Skin epidermis (tissue), 12 donors: Measurements from ENCODE around the gene EHMT1.
"Not testable (repeated sequence)": the region's sequence is repeated elsewhere in the genome, so short reads cannot be mapped to it uniquely, and the experiment has no call there.

Experiments
- H3K27ac ChIP-seq, 21 experiments: fragments of 200-600 bp; sonication (generic) in 11 of 21; one replicate each; pipeline ENCODE4 v1.5.0; 2020; ENCODE audit warnings: mild to moderate bottlenecking in 3 of 21, inconsistent platforms in 2 of 21, moderate library complexity in 2 of 21
- H3K4me3 ChIP-seq, 7 experiments: fragments of 200-600 bp; sonication (generic) in 2 of 7; one replicate each; pipeline ENCODE4 v1.5.0; 2020; ENCODE audit warnings: inconsistent platforms in 2 of 7, mild to moderate bottlenecking in 2 of 7, moderate library complexity in 1 of 7

EHMT1 gene

DNA sequence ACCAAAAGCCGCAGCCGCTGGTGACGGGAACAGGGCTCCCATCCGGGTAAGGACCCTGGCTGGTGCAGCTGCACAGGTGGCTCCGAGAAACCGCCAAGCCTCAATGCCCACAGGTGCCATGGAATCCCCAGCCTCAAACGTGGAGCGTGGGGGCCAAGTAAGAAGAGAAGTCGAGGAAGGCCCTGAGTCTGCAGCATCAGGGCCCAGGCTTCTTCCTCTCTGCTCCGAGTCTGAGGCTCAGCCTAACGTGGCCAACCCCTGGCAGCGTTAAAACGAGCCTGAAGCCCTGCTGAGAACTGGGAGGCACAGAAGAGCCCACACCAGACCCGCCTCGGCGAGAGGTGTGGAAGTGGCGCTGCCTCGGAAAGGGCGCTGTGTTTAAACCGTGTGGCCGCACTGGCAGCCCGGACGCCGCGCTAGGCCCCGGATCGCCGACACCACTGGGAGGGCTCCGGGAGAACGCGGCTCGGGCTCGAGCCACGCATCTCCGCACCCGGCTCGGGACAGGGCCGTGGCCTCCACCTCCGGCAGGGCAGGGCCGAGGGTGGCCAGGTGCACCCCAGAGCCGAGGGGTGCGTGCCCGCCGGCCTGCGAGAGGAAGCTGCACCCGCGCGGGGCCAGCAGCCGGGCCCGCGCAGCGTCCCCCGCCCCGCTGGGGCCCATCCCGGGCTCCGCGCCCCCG, 29.2 kb upstream of the EHMT1 start:
- Histone ChIP-seq H3K4me3 (peak overlapping the region; percentile 44 to 90 (median 75)), H3K27ac (peak overlapping the region in 18 of 21 experiments; percentile 14 to 82 (median 68))

DNA sequence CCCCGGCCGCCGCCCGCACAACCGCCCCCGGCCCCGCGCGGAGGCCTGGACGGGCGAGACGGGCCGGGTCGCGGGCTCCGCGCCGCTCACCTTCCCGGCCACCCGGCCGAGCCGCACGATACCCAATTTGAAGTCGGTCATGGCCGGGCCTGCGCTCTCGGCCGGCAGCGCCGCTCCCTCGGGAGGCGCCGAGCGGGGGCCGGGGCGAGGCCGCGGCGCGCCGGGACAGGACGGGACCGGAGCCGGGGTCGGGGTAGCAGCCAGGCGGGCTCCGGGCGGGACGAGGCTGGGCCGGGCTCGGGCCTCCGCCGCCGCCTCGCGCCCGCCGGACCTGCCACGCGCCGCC, 28.7 kb upstream of the EHMT1 start:
- peak overlapping the region; percentile 44 to 90 (median 75) for H3K4me3 ChIP-seq
- H3K27ac ChIP-seq, result peak overlapping the region in 11 of 21 experiments; percentile 22 to 82 (median 66)

DNA sequence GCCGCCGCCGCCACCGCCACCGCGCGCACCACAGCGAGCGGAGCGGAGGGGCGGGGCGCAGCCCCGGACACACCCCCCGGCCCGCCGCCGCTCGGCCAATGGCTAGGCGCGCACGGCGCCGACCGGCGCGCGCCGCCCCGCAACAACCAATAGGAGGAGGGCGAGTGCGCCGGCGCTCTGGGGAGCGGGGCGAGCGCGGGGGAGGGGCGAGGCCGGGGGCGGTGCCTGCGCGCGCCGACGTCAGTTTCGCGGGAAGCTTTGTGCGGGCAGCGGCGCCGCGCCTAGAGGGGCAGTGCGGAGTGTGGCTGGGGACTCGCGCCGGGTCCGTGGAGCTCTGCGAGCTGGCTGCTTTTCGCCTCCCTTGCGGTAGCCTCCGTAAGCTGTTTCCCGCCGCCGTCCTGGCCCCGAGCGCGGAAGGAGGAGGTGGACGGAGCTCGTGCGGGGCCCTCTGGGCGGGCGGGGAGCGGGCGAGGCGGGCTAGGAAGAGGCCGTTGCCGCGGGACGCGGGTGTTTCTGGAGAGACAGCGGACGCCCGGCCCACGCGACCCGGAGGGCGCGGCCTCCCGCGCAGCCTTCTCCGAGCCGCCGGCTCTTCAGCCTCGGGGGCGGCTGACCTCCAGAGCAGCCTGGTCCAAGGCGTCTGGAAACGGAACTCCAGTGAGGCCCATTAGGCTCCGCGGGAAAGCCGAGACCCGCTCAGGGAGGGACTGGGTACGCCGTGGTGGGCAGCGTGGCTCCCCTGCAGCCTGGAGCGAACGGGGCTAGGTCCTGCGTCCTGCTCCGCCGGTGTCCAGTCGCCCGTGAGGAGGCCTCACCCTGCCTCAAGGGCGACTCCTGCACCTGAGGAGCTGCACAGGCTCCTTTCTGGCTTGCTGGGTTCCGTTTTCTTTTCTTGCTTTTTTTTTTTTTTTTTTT, 28.1 kb upstream of the EHMT1 start, which contains the start of gene ZMYND19:
ZMYND19 (minus strand) TSS at position 44 of the 915 bp plus-strand sequence. CDS start 249 bp downstream, outside the sequence.
- peak within 1 kb of the TSS; percentile 59 to 91 (median 79) for H3K4me3 ChIP-seq
- H3K27ac ChIP-seq, result peak within 1 kb of the TSS in 20 of 21 experiments; percentile 6 to 85 (median 73)

DNA sequence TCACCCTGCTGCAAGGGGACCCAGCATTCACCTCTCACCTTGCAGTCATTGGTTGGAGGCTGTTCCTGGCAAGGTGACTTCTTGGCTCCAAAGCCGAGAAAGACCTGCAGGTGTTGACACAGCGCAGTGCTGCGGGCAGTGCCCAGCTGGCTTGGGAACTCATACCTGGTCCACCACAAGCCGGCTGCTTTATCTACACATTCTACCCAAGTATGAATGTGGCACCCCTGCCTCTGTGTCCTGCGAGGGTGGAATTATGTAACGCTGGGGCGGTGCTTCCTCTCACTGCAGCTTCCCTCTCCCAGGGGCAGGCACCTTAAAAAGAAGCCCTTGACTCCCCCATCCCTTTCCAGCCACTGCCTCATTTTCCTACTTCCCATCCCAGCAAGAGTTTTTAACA, 26.0 kb upstream of the EHMT1 start:
- H3K27ac ChIP-seq, result no peak overlapping the region
- H3K4me3 ChIP-seq, result no peak overlapping the region

DNA sequence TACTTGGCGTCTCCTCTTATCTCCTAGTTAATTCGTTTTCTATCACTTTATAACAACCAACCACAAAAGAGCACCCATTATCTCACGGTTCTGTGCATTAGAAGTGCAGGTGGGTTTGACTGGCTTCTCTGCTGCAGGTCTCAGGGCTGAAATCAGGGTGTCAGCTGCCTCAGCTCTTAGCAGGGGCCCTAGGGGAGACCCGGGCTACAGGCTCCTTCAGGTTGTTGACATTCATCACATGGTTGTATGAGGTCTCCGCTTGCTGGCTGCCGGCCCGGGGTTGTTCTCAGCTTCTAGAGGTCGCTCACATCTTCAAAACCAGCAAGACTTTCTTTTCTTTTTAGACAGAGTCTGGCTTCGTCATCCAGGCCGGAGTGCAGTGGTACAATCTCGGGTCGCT, 25.6 kb upstream of the EHMT1 start:
- no peak overlapping the region for H3K27ac ChIP-seq

DNA sequence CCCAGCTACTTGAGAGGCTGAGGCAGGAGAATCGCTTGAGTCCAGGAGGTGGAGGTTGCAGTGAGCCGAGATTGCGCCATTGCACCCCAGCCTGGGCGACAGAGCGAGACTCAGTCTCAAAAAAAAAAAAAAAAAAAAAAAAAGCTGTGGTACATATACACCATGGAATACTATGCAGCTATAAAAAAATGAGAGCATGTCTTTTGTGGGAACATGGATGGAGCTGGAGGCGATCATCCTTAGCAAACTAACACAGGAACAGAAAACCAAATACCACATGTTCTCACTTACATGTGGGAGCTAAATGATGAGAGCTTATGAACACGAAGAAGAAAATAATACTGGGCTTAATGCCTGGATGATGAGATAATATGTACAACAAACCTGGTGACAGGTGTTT, 22.2 kb upstream of the EHMT1 start:
- not testable (repeated sequence) for H3K27ac ChIP-seq, H3K4me3 ChIP-seq

More for the DNA sequence above, 25.6 kb upstream of the EHMT1 start:
- H3K4me3 ChIP-seq, result no peak overlapping the region

DNA sequence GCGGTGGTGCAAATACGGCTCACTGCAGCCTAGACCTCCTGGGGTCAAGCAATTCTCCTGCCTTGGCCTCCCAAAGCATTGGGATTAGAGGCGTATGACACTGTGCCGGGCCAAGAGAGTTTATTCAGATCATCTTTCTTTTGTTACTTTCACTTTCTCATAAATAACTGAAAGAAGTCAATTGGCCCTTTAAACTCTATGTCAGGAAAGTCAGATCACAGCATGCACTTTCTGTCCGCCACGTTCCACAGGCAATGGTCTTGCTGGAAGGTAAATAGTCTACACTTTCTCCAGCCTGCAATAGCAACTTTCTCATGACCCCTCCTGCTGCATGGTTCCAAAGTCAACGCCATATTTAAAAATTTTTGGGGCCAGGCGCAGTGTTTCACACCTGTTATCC, 19.9 kb upstream of the EHMT1 start:
- H3K27ac ChIP-seq, result no peak overlapping the region

DNA sequence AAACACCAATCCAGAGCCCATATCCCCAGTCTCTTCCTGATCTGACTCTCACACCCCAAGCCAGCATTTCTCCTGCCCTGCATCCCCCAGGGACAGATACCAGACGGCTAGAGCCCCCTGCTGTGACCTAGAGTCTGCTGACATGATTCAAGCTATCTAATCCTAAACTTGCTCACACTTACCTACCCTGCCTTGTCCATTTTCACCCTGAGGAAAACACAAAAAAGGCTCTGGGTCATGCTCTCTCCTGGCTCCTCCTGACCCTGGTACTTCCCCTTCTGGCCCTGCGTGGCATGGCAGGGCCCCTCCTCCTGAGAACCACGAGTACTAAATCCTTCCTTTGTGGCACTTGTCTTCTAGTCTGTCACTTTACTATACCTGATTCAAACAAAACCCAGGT, 16.1 kb upstream of the EHMT1 start:
- Histone ChIP-seq H3K27ac (no peak overlapping the region), H3K4me3 (no peak overlapping the region)

More for the DNA sequence above, 19.9 kb upstream of the EHMT1 start:
- no peak overlapping the region for H3K4me3 ChIP-seq

DNA sequence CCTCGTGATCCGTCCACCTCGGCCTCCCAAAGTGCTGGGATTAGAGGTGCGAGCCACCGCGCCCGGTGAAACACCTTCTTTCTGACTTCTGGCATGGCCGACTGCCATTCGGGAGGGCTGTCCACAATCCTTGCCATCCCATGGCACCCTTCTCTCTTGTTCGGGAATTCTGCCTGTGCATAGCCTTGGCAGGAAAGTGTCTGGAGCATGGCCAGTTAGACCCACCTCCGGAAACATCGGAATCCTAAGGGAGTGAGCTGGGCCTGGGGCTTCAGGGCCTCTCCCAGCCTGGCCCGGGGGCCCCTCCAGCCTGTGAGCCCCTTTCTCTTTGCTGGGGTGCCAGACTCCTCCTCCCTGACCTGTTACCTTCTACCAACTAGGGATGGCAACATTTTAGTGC, 14.9 kb upstream of the EHMT1 start:
- H3K4me3 ChIP-seq, result no peak overlapping the region
- peak overlapping the region in 5 of 21 experiments; percentile 67 to 79 (median 74) for H3K27ac ChIP-seq

DNA sequence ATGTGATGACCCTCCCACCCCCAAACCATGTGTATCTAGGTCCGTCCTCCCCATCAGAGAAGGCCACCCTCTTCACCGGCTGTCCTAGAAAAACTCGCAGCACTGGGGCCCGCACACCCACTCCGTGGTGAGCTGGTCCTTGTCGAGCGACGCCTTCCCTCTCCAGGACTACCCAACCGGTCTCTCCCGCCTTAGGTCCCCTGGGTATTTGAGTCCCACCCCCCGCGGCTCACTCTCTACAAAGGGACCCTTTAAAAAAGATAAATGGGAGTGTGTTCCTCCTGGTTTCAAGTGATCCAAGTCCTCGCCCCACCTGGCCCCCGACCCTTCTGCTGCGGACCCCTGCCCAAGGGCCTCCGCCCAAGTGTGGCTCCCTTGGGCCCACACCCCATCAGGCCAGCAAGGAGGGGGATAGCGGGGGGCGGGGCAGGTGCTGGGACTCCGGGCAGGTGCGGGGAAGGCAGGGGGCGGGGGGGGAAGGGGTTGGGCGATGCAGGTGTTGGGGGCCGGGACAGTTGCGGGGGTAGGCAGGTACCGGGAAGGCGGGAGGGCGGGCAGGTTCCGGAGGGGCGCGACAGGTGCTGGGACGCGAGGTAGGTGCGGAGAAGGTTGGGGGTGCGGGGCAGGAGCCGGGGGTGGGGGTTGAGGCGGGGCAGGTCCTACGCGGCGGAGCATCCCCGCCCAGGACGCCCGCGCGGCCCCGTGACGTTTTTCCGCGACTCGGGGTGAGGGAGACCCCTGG, 14.3 kb upstream of the EHMT1 start:
- H3K4me3 ChIP-seq, result peak overlapping the region; percentile 40 to 89 (median 66)
- H3K27ac ChIP-seq, result peak overlapping the region in 19 of 21 experiments; percentile 27 to 80 (median 67)

DNA sequence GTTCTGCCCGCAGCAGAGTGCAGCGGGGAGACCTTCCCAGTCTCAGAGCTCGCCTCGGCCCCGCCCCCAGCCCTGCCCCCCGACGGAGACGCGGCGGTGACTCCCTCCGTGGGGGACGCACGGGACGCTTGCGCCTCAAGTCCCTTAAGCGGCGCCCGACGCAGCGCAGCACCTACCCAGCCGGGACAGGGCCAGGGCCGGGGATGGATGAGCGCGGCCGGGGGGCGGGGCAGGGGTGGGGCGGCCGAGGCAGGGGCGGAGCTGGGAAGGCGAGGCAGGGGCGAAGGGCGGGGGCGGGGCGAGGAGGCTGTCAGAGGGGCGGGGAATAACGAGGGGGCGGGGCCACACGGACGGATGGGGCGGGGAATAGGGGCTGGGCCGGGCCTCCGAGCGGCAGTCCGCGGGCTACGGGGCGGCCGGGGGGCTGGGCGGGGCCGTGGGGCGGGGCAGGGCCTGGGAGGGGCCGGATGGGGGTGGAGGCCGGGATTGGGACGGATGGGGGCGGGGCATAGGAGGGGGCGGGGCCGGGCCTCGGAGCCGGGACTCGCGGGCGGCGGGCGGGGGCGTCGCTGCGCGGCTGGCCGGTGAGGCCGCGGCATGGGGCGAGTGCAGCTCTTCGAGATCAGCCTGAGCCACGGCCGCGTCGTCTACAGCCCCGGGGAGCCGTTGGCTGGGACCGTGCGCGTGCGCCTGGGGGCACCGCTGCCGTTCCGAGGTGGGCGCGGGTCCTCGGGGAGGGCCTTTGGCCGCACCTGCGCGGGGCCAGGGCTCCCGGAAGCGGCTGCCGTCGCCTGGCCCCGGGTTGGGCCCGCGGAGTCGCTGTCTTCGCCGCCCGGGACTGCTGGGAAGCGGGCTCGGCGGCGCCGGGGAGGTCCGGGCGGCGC, 13.4 kb upstream of the EHMT1 start, which contains the start of gene ARRDC1:
ARRDC1 (plus strand) TSS at position 566 of the 884 bp plus-strand sequence; CDS start at position 598, 32 bp downstream.
- Histone ChIP-seq H3K27ac (peak within 1 kb of the TSS; percentile 27 to 97 (median 91)), H3K4me3 (peak within 1 kb of the TSS; percentile 66 to 90 (median 83))

DNA sequence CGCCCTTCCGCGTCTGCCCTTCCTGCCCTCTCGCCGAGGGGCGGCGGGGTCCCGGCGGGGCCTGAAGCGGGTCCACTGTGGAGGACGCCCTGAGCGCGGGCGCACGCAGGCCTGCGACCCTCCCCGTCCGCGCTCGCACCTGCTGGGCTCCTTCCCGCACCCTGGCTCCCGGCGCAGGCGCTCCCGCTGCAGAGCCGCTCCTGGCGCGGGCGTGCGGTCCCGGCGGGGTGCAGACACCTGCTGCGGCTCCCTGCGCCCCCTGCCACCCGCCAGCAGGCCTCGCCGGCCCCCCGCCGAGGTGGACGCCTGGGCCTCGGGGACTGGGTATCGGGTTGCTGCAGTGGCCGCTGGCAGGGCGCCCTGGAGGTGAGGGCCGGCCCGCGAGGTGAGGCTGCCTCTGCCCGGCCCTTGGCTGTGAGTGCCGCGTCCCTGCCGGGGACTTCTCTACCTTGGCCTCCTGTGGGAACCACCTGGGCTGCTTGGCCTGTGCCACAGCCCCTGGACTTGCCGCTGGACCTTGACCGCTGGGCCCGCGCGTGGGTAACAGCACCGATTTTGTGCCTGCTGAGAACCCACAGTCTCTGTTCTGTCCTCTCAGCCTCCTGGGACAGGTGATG, 12.7 kb upstream of the EHMT1 start:
- Histone ChIP-seq H3K4me3 (peak overlapping the region; percentile 66 to 90 (median 83)), H3K27ac (peak overlapping the region; percentile 27 to 97 (median 91))

DNA sequence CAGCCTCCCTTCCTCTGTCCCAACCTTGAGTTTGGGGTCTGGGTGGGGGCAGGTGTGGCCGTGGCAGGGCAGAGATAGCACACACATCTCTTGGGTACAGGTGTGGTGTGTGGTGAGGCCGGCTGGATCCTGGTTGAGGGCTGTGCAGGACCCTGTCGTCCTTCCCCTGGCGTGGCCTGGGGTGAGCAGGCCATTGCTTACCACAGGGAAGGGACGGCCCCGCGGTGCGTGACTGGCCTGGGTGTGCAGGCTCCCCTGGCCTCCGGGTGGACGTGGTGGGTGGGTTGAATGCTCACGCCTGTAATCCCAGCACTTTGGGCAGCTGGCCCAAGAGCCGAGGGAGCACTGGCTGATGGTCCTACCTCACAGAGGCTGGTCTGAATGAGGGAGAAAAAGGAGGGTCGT, 12.1 kb upstream of the EHMT1 start:
- Histone ChIP-seq H3K4me3 (peak overlapping the region; percentile 66 to 90 (median 83)), H3K27ac (peak overlapping the region in 15 of 21 experiments; percentile 28 to 97 (median 92))

DNA sequence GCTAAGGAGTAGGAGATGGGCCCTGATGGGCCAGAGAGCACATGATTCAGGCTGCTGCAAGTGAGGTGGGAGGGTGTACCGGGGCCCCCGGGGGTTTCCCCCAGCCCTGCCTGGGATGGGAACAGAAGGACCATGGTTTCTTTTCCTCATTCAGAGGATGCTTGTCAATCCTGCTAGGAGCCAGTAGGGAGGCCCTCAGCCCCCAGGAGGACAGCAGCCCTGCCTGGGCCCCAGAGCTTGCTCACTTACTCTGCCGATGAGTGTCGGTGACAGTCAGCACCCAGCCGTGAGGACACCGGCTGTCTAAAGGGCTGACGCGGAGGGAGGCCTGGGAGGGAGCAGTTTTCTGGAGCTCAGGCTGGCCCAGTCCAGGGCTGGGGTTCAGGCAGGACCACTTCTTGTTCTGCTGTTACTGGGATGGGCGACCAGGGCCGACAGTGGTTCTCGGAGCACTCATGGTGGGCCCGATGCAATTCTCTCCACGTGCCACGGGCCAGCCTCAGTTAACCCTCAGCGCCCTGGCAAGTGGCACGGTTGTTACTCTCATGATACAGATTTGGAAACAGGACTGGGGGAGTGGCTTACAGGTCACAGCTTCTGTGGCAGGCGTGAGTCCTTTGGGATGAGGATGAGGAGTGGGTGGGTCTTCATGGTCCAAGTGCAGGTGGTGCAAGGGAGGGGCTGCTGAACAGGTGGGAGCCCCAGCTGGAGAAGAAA, 11.5 kb upstream of the EHMT1 start:
- peak overlapping the region in 8 of 21 experiments; percentile 5 to 92 (median 38) for H3K27ac ChIP-seq
- H3K4me3 ChIP-seq, result peak overlapping the region in 5 of 7 experiments; percentile 66 to 89 (median 82)

DNA sequence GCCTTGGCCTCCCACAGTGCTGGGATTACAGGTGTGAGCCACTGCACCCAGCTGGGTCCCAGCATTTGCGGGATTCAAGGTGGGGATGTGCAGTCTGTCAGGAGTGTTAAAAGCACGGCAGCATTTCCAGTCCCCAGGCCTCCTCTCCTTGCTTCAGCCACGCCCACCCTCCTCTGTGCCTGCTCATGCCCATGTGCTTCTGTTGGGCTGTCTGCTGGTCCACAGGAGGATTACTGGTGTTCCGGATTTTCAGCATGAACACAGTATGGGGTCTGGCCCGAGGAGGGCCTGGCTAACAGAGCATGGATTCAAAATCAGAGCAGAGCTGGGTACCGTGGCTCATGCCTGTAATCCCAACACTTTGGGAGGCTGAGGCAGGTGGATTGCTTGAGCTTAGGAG, 7.9 kb upstream of the EHMT1 start:
- no peak overlapping the region for H3K4me3 ChIP-seq
- H3K27ac ChIP-seq, result peak overlapping the region in 13 of 21 experiments; percentile 16 to 87 (median 79)

DNA sequence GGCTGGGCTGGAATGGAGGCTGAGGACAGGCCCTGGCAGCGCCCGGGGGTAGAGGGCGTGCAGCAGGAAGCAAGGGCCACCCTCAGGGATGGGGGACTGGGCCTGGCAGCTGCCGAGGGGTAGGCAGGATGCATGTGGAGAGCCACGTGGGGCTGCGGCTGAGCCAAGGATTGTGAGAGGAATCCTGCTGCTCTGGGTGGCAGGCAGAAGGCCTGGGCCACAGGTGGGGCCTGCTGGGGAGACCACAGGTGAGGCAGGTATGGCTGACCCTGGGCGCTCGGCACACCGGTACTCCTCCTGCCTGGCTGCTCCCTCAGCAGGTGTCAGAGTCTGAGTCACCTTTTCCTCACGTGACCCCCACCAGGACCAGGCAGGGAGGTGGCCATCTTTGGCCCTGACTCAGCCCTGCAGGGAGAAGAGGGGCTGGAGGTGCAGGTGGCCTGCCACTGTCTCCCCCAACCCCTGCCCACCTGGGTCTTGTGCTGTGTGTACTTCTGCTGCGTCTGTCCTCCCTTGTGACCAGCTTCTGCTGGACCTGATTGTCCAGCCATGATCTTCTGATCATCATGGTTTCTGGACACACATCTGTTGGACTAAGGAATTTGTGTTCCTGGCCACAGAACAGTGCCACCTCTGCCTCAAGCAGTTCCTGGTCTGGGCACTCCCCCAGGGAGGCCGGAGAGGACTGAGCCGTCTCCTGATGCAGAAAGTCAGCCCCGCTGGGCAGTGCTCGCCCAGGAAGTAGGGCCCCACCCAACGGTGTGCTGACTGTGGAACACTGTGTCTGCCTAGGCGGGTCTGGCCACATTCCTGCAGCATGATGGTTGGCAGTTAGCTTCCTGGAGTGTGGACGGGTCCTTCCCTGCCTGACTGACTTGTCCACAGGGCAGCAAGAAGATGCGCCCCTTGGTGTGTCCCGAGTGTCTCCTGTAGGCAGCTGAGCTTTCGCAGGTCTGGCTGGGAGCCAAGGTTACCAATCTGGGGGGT, 6.9 kb upstream of the EHMT1 start:
- peak overlapping the region in 1 of 7 experiments; percentile 3 for H3K4me3 ChIP-seq
- peak overlapping the region in 20 of 21 experiments; percentile 51 to 87 (median 78) for H3K27ac ChIP-seq
